Left ventricle myocardium inferior (tissue), 1 donor: ENCODE data around the gene SELENOS. TPM values are rescaled to one million over a fixed set of nuclear protein-coding genes. Genes with fewer than 3 reads are reported as not detected.
"Not testable (repeated sequence)": the region's sequence is repeated elsewhere in the genome, so short reads cannot be mapped to it uniquely, and the experiment has no call there.

Source experiments
- DNase-seq: peaks from one replicate; pipeline ENCODE4 v3.0.0-alpha.2; 2020
- H3K27ac ChIP-seq: fragments of 200-600 bp; replicated peaks from 2 replicates; pipeline ENCODE4 v1.8.0; 2021
- H3K27me3 ChIP-seq: fragments of 200-600 bp; 2 replicates; pipeline ENCODE4 v1.8.0; 2021; ENCODE audit warnings: low read depth
- H3K36me3 ChIP-seq: fragments of 200-600 bp; 2 replicates; pipeline ENCODE4 v1.8.0; 2021
- H3K4me1 ChIP-seq: fragments of 200-600 bp; 2 replicates; pipeline ENCODE4 v1.8.0; 2021
- H3K4me3 ChIP-seq: fragments of 200-600 bp; 2 replicates; pipeline ENCODE4 v1.8.0; 2021; ENCODE audit warnings: mild to moderate bottlenecking, moderate library complexity
- H3K9me3 ChIP-seq: fragments of 200-600 bp; replicated peaks from 2 replicates; pipeline ENCODE4 v1.8.0; 2021
- intact Hi-C: fragments of 100-400 bp; cut with micrococcal nuclease; formaldehyde crosslinking; loops from one replicate; pipeline ENCODE4 v1.11.0; 2022
- total RNA-seq: library from RNA; stranded (reverse); fragmentation: NEBNext Ultra II Directional; extraction: Animal tissue kit (Norgen Biotek cat#: 25700); gene quantifications from one replicate; pipeline ENCODE4 v1.2.1, GENCODE V29; 2021
- TF ChIP-seq, protein P1 (sequence below): fragments of 200-600 bp; IDR thresholded peaks from 2 replicates; pipeline ENCODE4 v1.8.0; 2021; ENCODE audit warnings: antibody characterized with exemption, mild to moderate bottlenecking, borderline replicate concordance
- donor health status: DM: no; HTN: yes; CAD: no; lungs with severe emphysema.

The SELENOS gene
- total RNA-seq, 1 donor from 2014 or later = 50.6 TPM

DNA sequence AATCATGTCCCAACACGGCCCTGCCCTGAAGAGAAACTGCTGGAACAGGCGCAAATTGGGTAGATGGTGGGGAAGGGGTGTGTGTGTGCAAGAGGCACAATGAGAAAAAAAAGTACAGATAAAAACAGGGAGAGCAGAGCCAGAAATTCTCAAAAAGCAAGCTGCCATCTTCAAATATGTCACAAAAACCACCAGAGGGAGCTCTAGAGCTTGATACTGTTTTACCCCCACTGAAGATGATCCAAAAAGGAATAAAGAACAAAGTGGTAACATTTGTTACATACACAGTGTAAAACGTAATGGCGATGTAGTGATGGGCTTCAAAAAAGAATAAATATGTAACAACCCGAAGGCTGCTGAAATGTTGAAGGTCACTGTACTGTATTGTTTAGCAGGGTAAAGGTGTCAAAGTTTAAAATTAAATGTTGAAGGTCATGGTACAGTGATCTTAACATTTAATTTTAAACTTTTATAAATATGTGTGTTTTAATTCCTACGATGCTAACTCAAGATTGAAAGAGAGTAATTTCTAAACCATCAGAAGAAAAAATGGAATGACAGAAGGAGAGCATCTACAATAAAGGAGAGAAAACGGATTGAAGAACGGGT, 11.7 kb upstream of the SELENOS start:
- intact Hi-C loops = no loop called here
- Histone ChIP-seq H3K4me3 (no peak overlapping the region), H3K9me3 (no peaks in the 10 kb centered on the region), H3K36me3 (peaks cover 49% of the 10 kb centered on the region), H3K4me1 (peaks cover 32% of the 10 kb centered on the region), H3K27ac (no peak overlapping the region), H3K27me3 (no peaks in the 10 kb centered on the region)
- TF ChIP-seq, protein P1, sequence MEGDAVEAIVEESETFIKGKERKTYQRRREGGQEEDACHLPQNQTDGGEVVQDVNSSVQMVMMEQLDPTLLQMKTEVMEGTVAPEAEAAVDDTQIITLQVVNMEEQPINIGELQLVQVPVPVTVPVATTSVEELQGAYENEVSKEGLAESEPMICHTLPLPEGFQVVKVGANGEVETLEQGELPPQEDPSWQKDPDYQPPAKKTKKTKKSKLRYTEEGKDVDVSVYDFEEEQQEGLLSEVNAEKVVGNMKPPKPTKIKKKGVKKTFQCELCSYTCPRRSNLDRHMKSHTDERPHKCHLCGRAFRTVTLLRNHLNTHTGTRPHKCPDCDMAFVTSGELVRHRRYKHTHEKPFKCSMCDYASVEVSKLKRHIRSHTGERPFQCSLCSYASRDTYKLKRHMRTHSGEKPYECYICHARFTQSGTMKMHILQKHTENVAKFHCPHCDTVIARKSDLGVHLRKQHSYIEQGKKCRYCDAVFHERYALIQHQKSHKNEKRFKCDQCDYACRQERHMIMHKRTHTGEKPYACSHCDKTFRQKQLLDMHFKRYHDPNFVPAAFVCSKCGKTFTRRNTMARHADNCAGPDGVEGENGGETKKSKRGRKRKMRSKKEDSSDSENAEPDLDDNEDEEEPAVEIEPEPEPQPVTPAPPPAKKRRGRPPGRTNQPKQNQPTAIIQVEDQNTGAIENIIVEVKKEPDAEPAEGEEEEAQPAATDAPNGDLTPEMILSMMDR = peak; percentile 71
- no peak for DNase-seq

DNA sequence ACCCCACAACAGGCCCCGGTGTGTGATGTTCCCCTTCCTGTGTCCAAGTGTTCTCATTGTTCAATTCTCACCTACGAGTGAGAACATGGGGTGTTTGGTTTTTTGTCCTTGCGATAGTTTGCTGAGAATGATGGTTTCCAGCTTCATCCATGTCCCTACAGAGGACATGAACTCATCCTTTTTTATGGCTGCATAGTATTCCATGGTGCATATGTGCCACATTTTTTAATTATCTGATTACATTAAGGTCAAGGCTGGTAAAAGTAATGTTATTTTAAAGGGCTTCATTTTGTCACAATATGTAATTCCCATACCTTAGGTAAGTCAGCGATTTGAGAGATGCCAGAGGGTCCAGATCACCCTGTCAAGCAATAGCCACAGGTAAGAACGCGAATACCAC, 10.1 kb upstream of the SELENOS start:
- DNase-seq, intact Hi-C loops, H3K9me3 ChIP-seq, H3K27me3 ChIP-seq, H3K27ac ChIP-seq, H3K4me3 ChIP-seq: not testable (repeated sequence)
- Histone ChIP-seq H3K4me1 (peaks cover 15% of the 10 kb centered on the region), H3K36me3 (peaks cover 66% of the 10 kb centered on the region)

DNA sequence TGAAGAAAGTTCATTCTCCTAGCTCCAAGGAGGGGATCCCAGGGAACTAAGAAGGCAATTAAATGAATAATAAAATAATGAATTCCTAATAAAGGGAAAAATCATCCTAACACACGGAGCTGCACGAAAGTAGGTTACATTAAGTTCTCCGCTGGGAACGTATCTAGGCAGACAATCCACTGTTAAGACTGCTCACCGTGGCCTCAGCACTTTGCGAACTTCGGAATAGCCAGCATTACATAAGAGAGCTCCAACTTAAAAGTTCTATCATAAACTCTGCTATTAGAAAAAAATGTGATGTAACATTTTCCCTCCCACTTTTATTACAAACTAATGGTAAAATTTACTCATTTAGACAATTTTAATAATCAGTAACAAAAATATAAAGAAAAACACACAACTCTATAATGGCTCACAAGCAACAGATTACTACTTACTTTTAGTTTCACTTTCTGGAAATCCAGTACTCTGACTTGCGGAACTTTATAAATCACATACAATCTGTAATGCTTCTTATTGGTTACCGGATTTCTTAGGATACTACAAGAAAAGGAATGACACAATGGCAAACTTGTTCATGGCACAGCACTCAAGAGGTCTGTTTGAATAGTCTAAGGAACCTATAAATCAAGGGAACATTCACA, 9.3 kb upstream of the SELENOS start:
- H3K27me3 ChIP-seq = no peaks in the 10 kb centered on the region
- intact Hi-C loops = no loop called here
- DNase-seq = no peak
- H3K4me1 ChIP-seq = peaks cover 8% of the 10 kb centered on the region
- H3K36me3 ChIP-seq = peaks cover 73% of the 10 kb centered on the region
- no peak overlapping the region for H3K4me3 ChIP-seq
- no peak overlapping the region for H3K27ac ChIP-seq
- TF ChIP-seq, protein P1 = no peak
- H3K9me3 ChIP-seq = no peaks in the 10 kb centered on the region

DNA sequence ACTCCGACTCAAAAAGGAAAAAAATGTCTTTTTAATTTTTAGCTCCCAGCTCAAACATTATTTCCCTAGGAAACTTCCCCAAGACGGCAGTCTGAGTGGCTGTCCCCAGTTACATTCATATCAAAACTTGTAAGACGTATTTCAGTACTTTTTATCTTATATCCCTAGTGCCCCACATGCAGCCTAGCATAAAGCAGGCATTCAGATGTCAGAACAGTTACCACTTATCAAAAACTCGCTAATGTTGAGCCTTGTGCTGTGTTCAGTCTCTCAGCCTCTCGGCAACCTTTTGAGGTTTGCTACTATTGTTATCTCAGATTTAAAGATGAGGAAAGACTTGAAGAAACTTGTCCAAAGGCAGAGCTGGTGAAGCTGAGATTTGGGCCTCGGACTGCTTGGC, 6.6 kb upstream of the SELENOS start:
- Histone ChIP-seq H3K36me3 (peaks cover 82% of the 10 kb centered on the region), H3K4me3 (no peak overlapping the region), H3K4me1 (no peaks in the 10 kb centered on the region), H3K27ac (no peak overlapping the region), H3K9me3 (no peaks in the 10 kb centered on the region), H3K27me3 (no peaks in the 10 kb centered on the region)
- intact Hi-C loops = no loop called here
- DNase-seq = no peak
- TF ChIP-seq, protein P1 = no peak

DNA sequence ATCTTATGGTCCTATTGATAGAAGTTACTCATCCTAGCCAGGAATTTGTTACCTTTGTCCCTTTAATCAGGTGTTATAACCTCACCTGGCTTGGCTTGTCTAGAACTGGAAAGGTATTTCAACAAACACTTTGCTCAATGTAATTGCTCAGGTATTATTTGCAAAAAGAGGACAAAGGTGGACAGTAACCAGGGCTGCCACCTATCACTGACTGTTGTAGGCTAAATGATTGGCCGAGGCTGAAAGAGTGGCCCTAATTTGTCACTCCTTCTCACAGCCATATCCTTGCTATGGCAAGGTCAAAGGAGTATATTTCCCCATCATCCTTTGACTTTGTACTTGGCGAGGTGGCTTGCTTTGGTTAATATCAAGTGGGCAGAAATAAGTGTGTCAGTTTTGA, 2.7 kb upstream of the SELENOS start:
- no peak for DNase-seq
- intact Hi-C loops = no loop called here
- H3K27ac ChIP-seq = no peak overlapping the region
- no peaks in the 10 kb centered on the region for H3K27me3 ChIP-seq
- peaks cover 63% of the 10 kb centered on the region for H3K36me3 ChIP-seq
- H3K4me3 ChIP-seq = no peak overlapping the region
- TF ChIP-seq, protein P1 = no peak
- no peaks in the 10 kb centered on the region for H3K9me3 ChIP-seq
- peaks cover 27% of the 10 kb centered on the region for H3K4me1 ChIP-seq

DNA sequence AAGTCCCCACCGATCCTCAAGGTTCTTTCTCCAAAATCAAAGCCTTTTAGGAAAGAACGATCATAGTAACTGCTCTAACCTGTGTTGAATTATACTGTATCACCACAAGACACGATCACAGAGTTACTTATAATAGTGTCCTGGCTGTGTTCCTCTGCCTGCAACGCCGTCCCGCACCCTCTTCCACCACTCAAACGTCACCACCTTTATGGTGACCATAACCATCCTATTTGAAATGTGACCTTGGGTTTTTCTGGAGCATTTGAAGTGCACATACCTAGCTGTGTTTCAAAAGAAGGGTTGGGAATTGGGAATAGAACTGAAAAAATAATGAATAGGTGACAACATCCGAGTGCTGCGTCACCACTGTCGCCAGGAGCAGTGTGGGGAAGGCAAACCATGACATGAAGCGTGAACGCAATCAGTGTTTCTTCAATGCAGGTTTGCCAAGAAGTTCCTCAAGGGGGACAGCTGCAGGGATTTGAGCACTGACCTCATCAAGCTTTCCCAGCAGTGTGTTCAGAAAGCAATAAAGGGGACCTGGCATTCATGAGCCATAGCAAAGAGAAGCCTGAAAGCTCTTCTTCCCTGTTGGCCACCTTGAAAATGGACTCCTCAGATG, 769 bp upstream of the SELENOS start:
- no peak for DNase-seq
- no peaks in the 10 kb centered on the region for H3K27me3 ChIP-seq
- peak overlapping the region; percentile 90 for H3K4me3 ChIP-seq
- H3K9me3 ChIP-seq = no peaks in the 10 kb centered on the region
- intact Hi-C loops = no loop called here
- H3K4me1 ChIP-seq = peaks cover 46% of the 10 kb centered on the region
- TF ChIP-seq, protein P1 = no peak
- H3K36me3 ChIP-seq = peaks cover 63% of the 10 kb centered on the region
- H3K27ac ChIP-seq = peak overlapping the region; percentile 94
